Mucosa of descending colon (tissue), 3 donors: ENCODE data around the gene PEMT. TPM values are rescaled to one million over a fixed set of nuclear protein-coding genes. Genes with fewer than 3 reads are reported as not detected.

Experiments
- ATAC-seq: fragments of 200-7000 bp; cut with Tn5 transposase; one replicate; pipeline ENCODE4 v1.9.1; 2020; ENCODE audit warnings: mild to moderate bottlenecking, moderate library complexity
- DNase-seq, 3 donors: peaks; one replicate each; pipeline ENCODE4 v3.0.0-alpha.2; 2020
- H3K36me3 ChIP-seq: fragments of 200-600 bp; one replicate; pipeline ENCODE4 v1.8.0; 2021; ENCODE audit warnings: low read depth, mild to moderate bottlenecking
- H3K4me1 ChIP-seq: fragments of 200-600 bp; one replicate; pipeline ENCODE4 v1.8.0; 2021; ENCODE audit warnings: low read depth, mild to moderate bottlenecking
- H3K4me3 ChIP-seq: fragments of 200-600 bp; one replicate; pipeline ENCODE4 v1.8.0; 2021; ENCODE audit warnings: mild to moderate bottlenecking
- H3K9me3 ChIP-seq: fragments of 200-600 bp; one replicate; pipeline ENCODE4 v1.8.0; 2021; ENCODE audit warnings: mild to moderate bottlenecking
- CTCF ChIP-seq: fragments of 200-600 bp; IDR thresholded peaks from one replicate; pipeline ENCODE4 v1.8.0; 2022; ENCODE audit warnings: antibody characterized with exemption, mild to moderate bottlenecking
- intact Hi-C, 2 donors: fragments of 100-400 bp; cut with DNase I in 1 of 2; cut with micrococcal nuclease in 1 of 2; formaldehyde crosslinking; loops; one replicate each; pipeline versions ENCODE4 v1.11.0 to v1.11.1; 2022; cut with DNase I, micrococcal nuclease
- total RNA-seq, 3 donors: library from RNA; stranded (reverse); fragmentation: NEBNext Ultra II Directional in 2 of 3; extraction: Animal tissue kit (Norgen Biotek cat#: 25700) in 2 of 3; gene quantifications; one replicate each; pipeline versions ENCODE4 v1.2.1 to v1.2.4, GENCODE V29; 2021 to 2023
- donor health status: DM: no; HTN: no; CAD: no; lungs with moderate emphysema.
- donor health status: DM: no; HTN: no; CAD: no.
- donor health status: DM: no; HTN: yes; CAD: no.

The PEMT gene
- total RNA-seq, 3 donors from 2014 or later, result 15.4 to 18.3 (median 16.1) TPM

GRCh38 chr17:17606416-17607000 lies 15.0 kb upstream of the PEMT start:
- TF ChIP-seq CTCF, result no peak
- no peak overlapping the region for H3K4me3 ChIP-seq
- H3K4me1 ChIP-seq, result no peaks in the 10 kb centered on the region
- intact Hi-C loops, result no loop called here
- no peaks in the 10 kb centered on the region for H3K36me3 ChIP-seq
- ATAC-seq (no peak), DNase-seq (no peak)
- no peaks in the 10 kb centered on the region for H3K9me3 ChIP-seq

GRCh38 chr17:17605729-17606088 lies 14.2 kb upstream of the PEMT start:
- Histone ChIP-seq H3K4me1 (no peaks in the 10 kb centered on the region), H3K4me3 (no peak overlapping the region), H3K36me3 (no peaks in the 10 kb centered on the region), H3K9me3 (no peaks in the 10 kb centered on the region)
- intact Hi-C loops, result no loop called here
- ATAC-seq (peak; percentile 40), DNase-seq (no peak)
- no peak for TF ChIP-seq CTCF

- DNase-seq (no peak), ATAC-seq (no peak)
- Histone ChIP-seq H3K4me1 (no peaks in the 10 kb centered on the region), H3K9me3 (no peaks in the 10 kb centered on the region), H3K4me3 (no peak overlapping the region), H3K36me3 (no peaks in the 10 kb centered on the region)
- intact Hi-C loops, result no loop called here
- no peak for TF ChIP-seq CTCF
Observed at GRCh38 chr17:17605083-17605728, 13.7 kb upstream of the PEMT start.

GRCh38 chr17:17603895-17604225 lies 12.4 kb upstream of the PEMT start:
- TF ChIP-seq CTCF, result no peak
- Histone ChIP-seq H3K4me3 (no peak overlapping the region), H3K4me1 (no peaks in the 10 kb centered on the region), H3K9me3 (no peaks in the 10 kb centered on the region), H3K36me3 (no peaks in the 10 kb centered on the region)
- intact Hi-C loops, result no loop called here
- DNase-seq, result no peak
- no peak for ATAC-seq

- no peak for TF ChIP-seq CTCF
- Histone ChIP-seq H3K9me3 (no peaks in the 10 kb centered on the region), H3K4me3 (no peak overlapping the region), H3K36me3 (no peaks in the 10 kb centered on the region), H3K4me1 (no peaks in the 10 kb centered on the region)
- no peak for ATAC-seq
- intact Hi-C loops, result no loop called here
- no peak for DNase-seq
Observed at GRCh38 chr17:17603178-17603894, 11.8 kb upstream of the PEMT start.
